ENCODE measurements around the gene EFEMP2.

The EFEMP2 gene

DNA sequence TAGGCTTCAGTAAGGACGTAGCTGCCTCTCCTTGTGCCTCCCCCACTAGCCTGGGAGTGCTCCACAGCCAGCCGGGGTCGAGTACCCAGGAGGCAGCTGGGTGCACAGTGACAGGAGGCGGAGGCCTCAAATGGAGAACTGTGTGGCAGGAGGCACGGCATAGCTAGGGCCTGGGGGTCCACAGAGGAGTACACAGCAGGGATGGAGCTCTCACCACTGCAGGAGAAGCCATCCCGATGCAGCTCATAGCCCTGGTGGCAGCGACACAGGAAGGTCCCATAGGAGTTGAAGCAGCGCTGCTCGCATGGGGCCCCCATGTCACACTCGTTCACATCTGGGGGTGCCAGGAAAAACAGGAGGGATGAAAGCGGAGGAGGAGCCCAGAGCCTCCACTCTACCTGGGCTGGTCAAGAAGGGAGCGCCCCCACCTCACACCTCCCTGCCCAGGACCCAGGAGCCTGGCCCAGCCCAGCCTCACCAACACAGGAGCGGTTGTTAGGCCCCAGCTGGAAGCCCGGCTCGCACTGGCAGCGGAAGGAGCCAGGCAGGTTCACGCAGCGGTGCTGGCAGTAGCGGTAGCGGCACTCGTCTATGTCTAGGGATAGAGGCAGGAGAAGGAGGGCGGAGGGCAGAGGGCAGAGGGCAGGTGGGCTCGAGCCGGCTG lies 2.8 kb downstream of the EFEMP2 start:
- H2AFZ ChIP-seq, result no peak overlapping the region
- TF ChIP-seq, protein P1, sequence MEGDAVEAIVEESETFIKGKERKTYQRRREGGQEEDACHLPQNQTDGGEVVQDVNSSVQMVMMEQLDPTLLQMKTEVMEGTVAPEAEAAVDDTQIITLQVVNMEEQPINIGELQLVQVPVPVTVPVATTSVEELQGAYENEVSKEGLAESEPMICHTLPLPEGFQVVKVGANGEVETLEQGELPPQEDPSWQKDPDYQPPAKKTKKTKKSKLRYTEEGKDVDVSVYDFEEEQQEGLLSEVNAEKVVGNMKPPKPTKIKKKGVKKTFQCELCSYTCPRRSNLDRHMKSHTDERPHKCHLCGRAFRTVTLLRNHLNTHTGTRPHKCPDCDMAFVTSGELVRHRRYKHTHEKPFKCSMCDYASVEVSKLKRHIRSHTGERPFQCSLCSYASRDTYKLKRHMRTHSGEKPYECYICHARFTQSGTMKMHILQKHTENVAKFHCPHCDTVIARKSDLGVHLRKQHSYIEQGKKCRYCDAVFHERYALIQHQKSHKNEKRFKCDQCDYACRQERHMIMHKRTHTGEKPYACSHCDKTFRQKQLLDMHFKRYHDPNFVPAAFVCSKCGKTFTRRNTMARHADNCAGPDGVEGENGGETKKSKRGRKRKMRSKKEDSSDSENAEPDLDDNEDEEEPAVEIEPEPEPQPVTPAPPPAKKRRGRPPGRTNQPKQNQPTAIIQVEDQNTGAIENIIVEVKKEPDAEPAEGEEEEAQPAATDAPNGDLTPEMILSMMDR (IDR thresholded peaks at IDR 0.05), result no peak
- H3K27ac ChIP-seq, result no peak overlapping the region
- H3K79me2 ChIP-seq, result no peaks in the 10 kb centered on the region
- H3K9ac ChIP-seq, result no peak overlapping the region
- no peaks in the 10 kb centered on the region for H3K4me1 ChIP-seq
- no peaks in the 10 kb centered on the region for H3K36me3 ChIP-seq (ENCODE audit: control insufficient read depth, insufficient read depth, low read length)
- H3K27me3 ChIP-seq (ENCODE audit: control insufficient read depth, insufficient read depth, low read length), result no peaks in the 10 kb centered on the region
- no peaks in the 10 kb centered on the region for H3K9me3 ChIP-seq (ENCODE audit: control insufficient read depth, low read length)
- H3K4me3 ChIP-seq (ENCODE audit: low read depth, low read length), result no peak overlapping the region
- H3K4me2 ChIP-seq (ENCODE audit: low read length), result no peak overlapping the region

DNA sequence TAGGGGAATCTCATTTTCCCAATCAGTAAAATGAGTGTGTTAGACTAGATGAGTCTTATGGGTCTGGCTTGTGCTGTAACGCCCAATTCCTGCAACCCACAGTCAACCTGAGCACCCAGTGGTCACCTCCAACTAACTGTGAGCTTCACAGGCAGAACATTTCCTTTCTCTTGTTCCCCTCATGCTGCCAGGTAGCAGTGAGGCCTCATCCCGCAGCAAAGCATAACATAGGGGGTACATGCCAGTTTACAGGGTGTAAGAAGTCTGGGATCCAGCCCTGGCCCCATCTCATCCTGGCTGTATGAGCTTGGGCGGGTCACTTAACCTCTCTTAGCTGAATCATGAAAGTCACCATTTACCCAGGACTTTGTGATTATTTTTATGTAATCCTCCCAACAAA lies 3.7 kb downstream of the EFEMP2 start:
- TF ChIP-seq, protein P1 (IDR thresholded peaks at IDR 0.05), result no peak
- no peaks in the 10 kb centered on the region for H3K36me3 ChIP-seq (ENCODE audit: control insufficient read depth, insufficient read depth, low read length)

DNA sequence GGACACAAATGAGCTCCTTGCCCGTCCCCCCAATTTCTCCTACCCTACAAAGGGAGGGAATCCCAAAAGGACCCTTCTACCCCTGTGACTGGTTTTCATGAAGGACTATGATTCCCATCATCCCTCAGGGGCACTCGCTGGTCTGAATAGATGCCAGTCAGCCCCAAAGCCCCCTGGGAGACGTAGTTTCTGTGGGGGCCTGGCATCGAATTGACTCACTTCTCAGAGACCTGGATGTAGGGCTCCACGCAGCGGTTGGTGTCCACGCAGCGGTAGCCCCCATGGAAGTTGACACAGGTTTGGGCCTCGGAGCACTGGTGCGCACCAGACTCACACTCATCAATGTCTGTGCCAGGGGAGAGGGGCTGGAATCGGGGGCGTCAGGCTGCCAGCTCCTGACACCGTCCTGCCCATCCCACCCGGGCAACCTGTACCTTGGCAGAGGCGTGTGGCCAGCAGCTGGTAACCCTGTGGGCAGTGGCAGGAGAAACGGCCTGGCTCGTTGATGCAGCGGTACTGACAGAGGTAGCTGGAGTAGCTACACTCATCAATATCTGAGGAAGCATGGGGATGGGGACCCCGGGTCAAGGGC lies 4.4 kb downstream of the EFEMP2 start:
- H3K4me2 ChIP-seq (ENCODE audit: low read length), result no peak overlapping the region
- H3K27ac ChIP-seq, result no peak overlapping the region
- H3K79me2 ChIP-seq, result no peaks in the 10 kb centered on the region
- no peaks in the 10 kb centered on the region for H3K4me1 ChIP-seq
- no peak overlapping the region for H3K4me3 ChIP-seq (ENCODE audit: low read depth, low read length)
- H3K9me3 ChIP-seq (ENCODE audit: control insufficient read depth, low read length), result no peaks in the 10 kb centered on the region
- no peak overlapping the region for H3K9ac ChIP-seq
- TF ChIP-seq, protein P1 (IDR thresholded peaks at IDR 0.05), result no peak
- no peaks in the 10 kb centered on the region for H3K36me3 ChIP-seq (ENCODE audit: control insufficient read depth, insufficient read depth, low read length)
- H3K27me3 ChIP-seq (ENCODE audit: control insufficient read depth, insufficient read depth, low read length), result no peaks in the 10 kb centered on the region
- no peak overlapping the region for H2AFZ ChIP-seq

More for the DNA sequence above, 3.7 kb downstream of the EFEMP2 start:
- H3K27ac ChIP-seq, result no peak overlapping the region
- H3K9ac ChIP-seq, result no peak overlapping the region
- no peaks in the 10 kb centered on the region for H3K4me1 ChIP-seq
- H3K4me2 ChIP-seq (ENCODE audit: low read length), result no peak overlapping the region
- no peaks in the 10 kb centered on the region for H3K27me3 ChIP-seq (ENCODE audit: control insufficient read depth, insufficient read depth, low read length)
- H3K79me2 ChIP-seq, result no peaks in the 10 kb centered on the region
- H3K9me3 ChIP-seq (ENCODE audit: control insufficient read depth, low read length), result no peaks in the 10 kb centered on the region
- no peak overlapping the region for H2AFZ ChIP-seq
- no peak overlapping the region for H3K4me3 ChIP-seq (ENCODE audit: low read depth, low read length)

DNA sequence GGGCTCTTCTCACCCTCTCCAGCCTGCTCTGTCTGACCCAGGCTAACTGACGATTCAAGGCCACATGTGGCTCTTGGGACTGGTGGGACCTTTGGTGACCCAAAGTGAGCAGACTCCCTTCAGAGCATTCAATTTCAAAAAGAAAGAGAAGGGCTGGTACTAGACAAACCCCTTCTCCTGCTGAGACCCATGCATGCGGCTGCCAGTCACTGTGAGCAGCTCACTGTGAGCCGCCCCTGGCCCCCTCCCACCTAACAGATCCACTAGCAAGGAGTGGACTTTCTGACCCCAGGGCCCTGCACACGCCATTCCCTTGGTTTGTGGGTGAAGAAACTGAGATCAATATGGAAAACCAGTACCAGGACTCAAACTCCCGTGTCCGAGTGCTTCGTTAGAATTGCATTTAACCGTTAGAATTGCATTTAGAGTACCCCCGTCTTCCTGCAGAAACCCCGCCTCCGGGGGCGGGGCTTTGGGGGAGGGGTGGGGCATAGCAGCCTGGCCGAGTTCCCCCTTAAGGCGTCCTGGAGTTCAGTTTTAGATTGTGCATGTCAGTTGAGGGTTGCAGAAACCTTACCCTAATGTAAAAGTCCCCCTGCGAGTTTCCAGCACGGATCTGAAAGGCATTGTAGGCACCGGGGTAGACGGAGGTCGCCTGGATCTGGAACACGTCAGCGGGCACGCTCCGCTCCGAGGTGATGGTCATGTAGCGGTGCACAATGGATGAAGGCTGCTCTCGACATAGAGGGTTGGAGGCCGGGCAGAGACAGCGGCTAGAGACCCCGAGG lies 5.1 kb downstream of the EFEMP2 start:
- Histone ChIP-seq H3K27ac (no peak overlapping the region), H3K27me3 (ENCODE audit: control insufficient read depth, insufficient read depth, low read length) (no peaks in the 10 kb centered on the region), H3K4me2 (ENCODE audit: low read length) (no peak overlapping the region), H3K36me3 (ENCODE audit: control insufficient read depth, insufficient read depth, low read length) (no peaks in the 10 kb centered on the region), H3K79me2 (no peaks in the 10 kb centered on the region), H3K9me3 (ENCODE audit: control insufficient read depth, low read length) (no peaks in the 10 kb centered on the region), H3K4me3 (ENCODE audit: low read depth, low read length) (no peak overlapping the region), H2AFZ (no peak overlapping the region), H3K4me1 (no peaks in the 10 kb centered on the region), H3K9ac (no peak overlapping the region)
- TF ChIP-seq, protein P1 (IDR thresholded peaks at IDR 0.05), result no peak
